Endothelial cell of umbilical vein (primary cell): Measurements from ENCODE around the gene SIRPG. TPM values are rescaled to one million over a fixed set of nuclear protein-coding genes. Genes with fewer than 3 reads are reported as not detected.

ENCODE experiments used
- BruUV-seq: library from RNA; stranded (reverse); fragments of 400-500 nt; replicated peaks from 2 replicates; lab custom pipeline; 2021; lab: Mats Ljungman, UMichigan
- CTCF ChIA-PET: fragments of 300-600, 350-600 bp; sonication (Branson Sonifier 250); formaldehyde crosslinking; loops from one replicate; lab custom pipeline; 2021; ENCODE audit warnings: antibody characterized with exemption, inconsistent platforms; lab: Charles Lee
- POLR2A ChIA-PET: fragments of 300-600, 350-600 bp; sonication (Branson Sonifier 250); formaldehyde crosslinking; loops from one replicate; lab custom pipeline; 2021; ENCODE audit warnings: antibody characterized with exemption, inconsistent platforms; lab: Charles Lee
- DNase-seq: peaks from one replicate; pipeline ENCODE4 v3.0.0-alpha.2; 2011; ENCODE audit warnings: low read depth, low spot score
- FAIRE-seq: peaks from 2 replicates; lab custom pipeline; 2011; peaks lifted over from hg19 to GRCh38; lab: Jason Lieb, UNC
- H2AFZ ChIP-seq: 2 replicates; pipeline ENCODE4 v1.6.0; 2012; ENCODE audit warnings: low read depth, low read length, control low read depth, inconsistent platforms
- H3K27ac ChIP-seq: 2 replicates; pipeline ENCODE4 v1.5.1; 2011; ENCODE audit warnings: low read depth, mild to moderate bottlenecking, control low read depth, low read length, moderate library complexity; ENCODE audit not compliant: insufficient read depth
- H3K27me3 ChIP-seq, 2 experiments: 2 replicates each; pipeline versions ENCODE4 v1.6.0 to v1.6.1; 2011; ENCODE audit warnings: low read length in 2 of 2, mixed read lengths in 1 of 2; ENCODE audit not compliant: control insufficient read depth in 2 of 2, insufficient read depth in 2 of 2
- H3K36me3 ChIP-seq, 2 experiments: 2 replicates in 1 of 2; 3 replicates in 1 of 2; pipeline ENCODE4 v1.5.1; 2011; ENCODE audit warnings: low read length in 2 of 2, mild to moderate bottlenecking in 1 of 2, moderate library complexity in 1 of 2; ENCODE audit not compliant: control insufficient read depth in 2 of 2, insufficient read depth in 2 of 2; ENCODE audit errors: extremely low read depth in 1 of 2
- H3K4me1 ChIP-seq: 3 replicates; pipeline ENCODE4 v1.5.1; 2011; ENCODE audit warnings: mild to moderate bottlenecking, low read length; ENCODE audit not compliant: control insufficient read depth, insufficient read depth; ENCODE audit errors: extremely low read depth
- H3K4me2 ChIP-seq: 2 replicates; pipeline ENCODE4 v1.6.1; 2011; ENCODE audit warnings: low read length, control low read depth, mixed read lengths; ENCODE audit not compliant: insufficient read depth
- H3K4me3 ChIP-seq, 3 experiments: fragments of 200-600 bp in 1 of 3; sonication (generic), shearing (Covaris generic) in 1 of 3; replicated peaks in 1 of 3; 2 replicates each; pipeline ENCODE4 v1.5.1; 2011 to 2016; ENCODE audit warnings: control low read depth in 3 of 3, low read length in 3 of 3, mild to moderate bottlenecking in 2 of 3, inconsistent platforms in 1 of 3, low read depth in 1 of 3, moderate library complexity in 1 of 3; ENCODE audit not compliant: insufficient read depth in 1 of 3
- H3K79me2 ChIP-seq: 2 replicates; pipeline ENCODE4 v1.6.0; 2012; ENCODE audit warnings: low read length, inconsistent platforms; ENCODE audit not compliant: control insufficient read depth, insufficient read depth
- H3K9ac ChIP-seq: replicated peaks from 2 replicates; pipeline ENCODE3; 2011; ENCODE audit warnings: low read length, control low read depth; ENCODE audit not compliant: insufficient read depth; ENCODE audit errors: extremely low read depth
- H3K9me1 ChIP-seq: replicated peaks from 3 replicates; pipeline ENCODE4 v1.6.0; 2011; ENCODE audit warnings: mild to moderate bottlenecking, low read length; ENCODE audit not compliant: control insufficient read depth, insufficient read depth; ENCODE audit errors: extremely low read depth
- H3K9me3 ChIP-seq: replicated peaks from 2 replicates; pipeline ENCODE4 v1.5.1; 2012; ENCODE audit warnings: low read length, inconsistent platforms; ENCODE audit not compliant: control insufficient read depth, insufficient read depth
- H4K20me1 ChIP-seq: replicated peaks from 2 replicates; pipeline ENCODE3; 2011; ENCODE audit warnings: mild to moderate bottlenecking, low read length; ENCODE audit not compliant: control insufficient read depth, insufficient read depth; ENCODE audit errors: extremely low read depth
- CTCF ChIP-seq, 2 donors: IDR thresholded peaks; 1 replicate in 1 of 2; 2 replicates in 1 of 2; pipeline ENCODE4 v1.5.1; 2011; ENCODE audit warnings: low read length in 2 of 2, mild to moderate bottlenecking in 2 of 2, moderate library complexity in 2 of 2, control low read depth in 1 of 2, inconsistent platforms in 1 of 2, low read depth in 1 of 2; ENCODE audit not compliant: insufficient read depth in 1 of 2; ENCODE audit errors: extremely low read depth in 1 of 2
- EZH2 ChIP-seq: IDR thresholded peaks from 2 replicates; pipeline ENCODE4 v1.6.1; 2012; ENCODE audit warnings: borderline replicate concordance, low read depth, mild to moderate bottlenecking, moderate library complexity, low read length, inconsistent platforms; ENCODE audit not compliant: severe bottlenecking
- FOS ChIP-seq: IDR thresholded peaks from 2 replicates; pipeline ENCODE4 v1.6.1; 2011; ENCODE audit warnings: mild to moderate bottlenecking, low read length, moderate library complexity, borderline replicate concordance; ENCODE audit not compliant: insufficient read depth
- GATA2 ChIP-seq: IDR thresholded peaks from 2 replicates; pipeline ENCODE4 v1.7.0; 2011; ENCODE audit warnings: low read depth, mild to moderate bottlenecking, moderate library complexity, mixed read lengths, low read length; ENCODE audit not compliant: insufficient read length, insufficient read depth
- JUN ChIP-seq: IDR thresholded peaks from 2 replicates; pipeline ENCODE4 v1.6.1; 2011; ENCODE audit warnings: borderline replicate concordance, low read depth; ENCODE audit not compliant: insufficient read length, insufficient read depth
- MAX ChIP-seq: IDR thresholded peaks from 2 replicates; pipeline ENCODE4 v1.6.1; 2011; ENCODE audit not compliant: insufficient read depth, insufficient read length
- MYC ChIP-seq: IDR thresholded peaks from one replicate; pipeline ENCODE4 v1.6.1; 2011; ENCODE audit warnings: mild to moderate bottlenecking, low read depth, low read length
- POLR2A ChIP-seq: IDR thresholded peaks from 2 replicates; pipeline ENCODE4 v1.6.1; 2012; ENCODE audit warnings: low read depth, mild to moderate bottlenecking, control low read depth, low read length
- dilution Hi-C: fragments of 300-500 bp; cut with MboI; formaldehyde crosslinking; loops from one replicate; pipeline ENCODE4 v1.15.0; 2019; ENCODE audit warnings: low sequenced_read_pairs; ENCODE audit not compliant: extremely low pct_ligation_motif_present
- intact Hi-C: fragments of 100-400 bp; cut with micrococcal nuclease; formaldehyde crosslinking; loops from one replicate; pipeline ENCODE4 v1.10.0; 2022
- polyA plus RNA-seq, 4 experiments: library from polyadenylated mRNA; depleted of rRNA in 3 of 4; stranded (reverse) in 3 of 4; unstranded in 1 of 4; fragments of >200 nt; gene quantifications; 2 replicates each; pipeline versions ENCODE4 v1.2.1 to v1.2.3, GENCODE V29; 2011 to 2012; ENCODE audit warnings: missing spikeins in 1 of 4
- total RNA-seq: library from RNA; stranded (reverse); gene quantifications from 2 replicates; pipeline ENCODE4 v1.2.3, GENCODE V29; 2021

SIRPG gene
- total and polyA plus RNA-seq, 2 donors (not counting 3 experiments of a cell fraction or from before 2014, with no cell fraction given) = not detected

GRCh38 chr20:1630186-1630585, 27.4 kb downstream of the SIRPG start:
- Histone ChIP-seq H3K79me2 (no peaks in the 10 kb centered on the region), H3K9me1 (no peaks in the 10 kb centered on the region), H4K20me1 (no peaks in the 10 kb centered on the region), H3K27me3 (no peaks in the 10 kb centered on the region), H3K9me3 (no peaks in the 10 kb centered on the region), H3K4me3 (no peak overlapping the region), H3K27ac (no peak overlapping the region), H3K4me2 (no peak overlapping the region), H3K9ac (no peak overlapping the region), H2AFZ (no peak overlapping the region), H3K36me3 (no peaks in the 10 kb centered on the region), H3K4me1 (peaks cover 20% of the 10 kb centered on the region)
- FAIRE-seq = no peak
- BruUV-seq = no TSS peak
- POLR2A ChIA-PET = no interaction called here
- CTCF ChIA-PET = interaction anchor here (1.2 to 2.7 kb wide), 3 partner anchors 40 to 127 kb away, joined by 3 to 10 read pairs (median 3); no protein-coding TSS in a partner anchor
- dilution Hi-C loops (no loop called here), intact Hi-C loops (no loop called here)
- TF ChIP-seq MAX = no peak
- no peak for TF ChIP-seq FOS
- no peak for TF ChIP-seq EZH2
- no peak for TF ChIP-seq JUN
- TF ChIP-seq MYC = no peak
- DNase-seq = no peak

GRCh38 chr20:1629321-1629720, 28.3 kb downstream of the SIRPG start:
- no peak overlapping the region for H3K4me3 ChIP-seq
- H3K4me1 ChIP-seq = peaks cover 26% of the 10 kb centered on the region
- no peaks in the 10 kb centered on the region for H3K36me3 ChIP-seq
- H3K9me3 ChIP-seq = no peaks in the 10 kb centered on the region
- FAIRE-seq (no peak), DNase-seq (no peak)
- no peaks in the 10 kb centered on the region for H3K79me2 ChIP-seq
- H3K27me3 ChIP-seq = no peaks in the 10 kb centered on the region
- CTCF ChIA-PET = interaction anchor here (1.0 to 2.7 kb wide), 2 partner anchors 121 to 126 kb away, joined by 3 to 10 read pairs; no protein-coding TSS in a partner anchor
- H2AFZ ChIP-seq = peak overlapping the region; percentile 12
- no TSS peak for BruUV-seq
- H3K27ac ChIP-seq = no peak overlapping the region
- dilution Hi-C loops (no loop called here), intact Hi-C loops (no loop called here)
- no peak overlapping the region for H3K9ac ChIP-seq
- TF ChIP-seq JUN = no peak
- no peak for TF ChIP-seq POLR2A
- no peak for TF ChIP-seq CTCF (IDR thresholded peaks at IDR 0.05; ENCODE audit: extremely low read depth in 1 of 2, insufficient read depth in 1 of 2, low read depth in 1 of 2, low read length in 2 of 2)
- no peak for TF ChIP-seq GATA2
- TF ChIP-seq FOS = peak; percentile 5
- no peak overlapping the region for H3K4me2 ChIP-seq
- no peaks in the 10 kb centered on the region for H3K9me1 ChIP-seq
- POLR2A ChIA-PET = no interaction called here
- H4K20me1 ChIP-seq = no peaks in the 10 kb centered on the region
